ES-I3 (cell line): ENCODE measurements around the gene SHC2.

ENCODE experiments used
- H3K36me3 ChIP-seq: 2 replicates; pipeline ENCODE4 v1.6.1; 2013; ENCODE audit warnings: mild to moderate bottlenecking, low read length, control low read depth, moderate library complexity; ENCODE audit not compliant: insufficient read depth
- H3K4me1 ChIP-seq: 2 replicates; pipeline ENCODE4 v1.6.1; 2013; ENCODE audit warnings: mild to moderate bottlenecking, control low read depth, low read length; ENCODE audit not compliant: insufficient read depth
- H3K9ac ChIP-seq: 2 replicates; pipeline ENCODE4 v1.6.1; 2013; ENCODE audit warnings: low read depth, mild to moderate bottlenecking, low read length, moderate library complexity
- H3K9me3 ChIP-seq: 2 replicates; pipeline ENCODE4 v1.6.1; 2013; ENCODE audit warnings: mild to moderate bottlenecking, low read length, moderate library complexity; ENCODE audit not compliant: control insufficient read depth, insufficient read depth

Gene SHC2

GRCh38 chr19:372306-372890 is 88.4 kb downstream of the SHC2 start:
- no peak overlapping the region for H3K9ac ChIP-seq
- H3K4me1 ChIP-seq = no peaks in the 10 kb centered on the region
- H3K36me3 ChIP-seq = no peaks in the 10 kb centered on the region
- H3K9me3 ChIP-seq = no peaks in the 10 kb centered on the region

- no peak overlapping the region for H3K9ac ChIP-seq
- no peaks in the 10 kb centered on the region for H3K9me3 ChIP-seq
- no peaks in the 10 kb centered on the region for H3K36me3 ChIP-seq
- H3K4me1 ChIP-seq = no peaks in the 10 kb centered on the region
Observed at GRCh38 chr19:371501-372168, 89.2 kb downstream of the SHC2 start.

GRCh38 chr19:370641-371330 is 90.0 kb downstream of the SHC2 start:
- H3K36me3 ChIP-seq = no peaks in the 10 kb centered on the region
- no peaks in the 10 kb centered on the region for H3K4me1 ChIP-seq
- H3K9ac ChIP-seq = no peak overlapping the region
- no peaks in the 10 kb centered on the region for H3K9me3 ChIP-seq

GRCh38 chr19:369876-370275 is 91.0 kb downstream of the SHC2 start:
- no peaks in the 10 kb centered on the region for H3K9me3 ChIP-seq
- no peaks in the 10 kb centered on the region for H3K4me1 ChIP-seq
- no peaks in the 10 kb centered on the region for H3K36me3 ChIP-seq
- no peak overlapping the region for H3K9ac ChIP-seq

- Histone ChIP-seq H3K9ac (no peak overlapping the region), H3K9me3 (no peaks in the 10 kb centered on the region), H3K36me3 (no peaks in the 10 kb centered on the region), H3K4me1 (no peaks in the 10 kb centered on the region)
Observed at GRCh38 chr19:369256-369655, 91.6 kb downstream of the SHC2 start.

- H3K4me1 ChIP-seq = no peaks in the 10 kb centered on the region
- no peak overlapping the region for H3K9ac ChIP-seq
- H3K36me3 ChIP-seq = no peaks in the 10 kb centered on the region
- no peaks in the 10 kb centered on the region for H3K9me3 ChIP-seq
Observed at GRCh38 chr19:368630-369024, 92.2 kb downstream of the SHC2 start.

- no peaks in the 10 kb centered on the region for H3K36me3 ChIP-seq
Observed at GRCh38 chr19:367963-368629, 92.7 kb downstream of the SHC2 start.

GRCh38 chr19:367561-367960 is 93.3 kb downstream of the SHC2 start:
- Histone ChIP-seq H3K9me3 (no peaks in the 10 kb centered on the region), H3K4me1 (no peaks in the 10 kb centered on the region), H3K36me3 (no peaks in the 10 kb centered on the region), H3K9ac (no peak overlapping the region)

More at GRCh38 chr19:367963-368629, 92.7 kb downstream of the SHC2 start:
- Histone ChIP-seq H3K9me3 (no peaks in the 10 kb centered on the region), H3K9ac (no peak overlapping the region), H3K4me1 (no peaks in the 10 kb centered on the region)

- no peaks in the 10 kb centered on the region for H3K4me1 ChIP-seq
- no peaks in the 10 kb centered on the region for H3K36me3 ChIP-seq
- H3K9me3 ChIP-seq = no peaks in the 10 kb centered on the region
- H3K9ac ChIP-seq = no peak overlapping the region
Observed at GRCh38 chr19:366951-367350, 93.9 kb downstream of the SHC2 start.
